IPS-NIHi7 (cell line): Measurements from ENCODE around the gene ARHGAP8.

ENCODE experiments used
- DNase-seq: peaks from one replicate; pipeline ENCODE4 v3.0.0; 2012; ENCODE audit warnings: mixed read lengths; ENCODE audit errors: extremely low spot score

ARHGAP8 gene

GRCh38 chr22:44906999-44907644, 154.7 kb downstream of the ARHGAP8 start:
- no peak for DNase-seq

GRCh38 chr22:44907765-44908737, 155.7 kb downstream of the ARHGAP8 start:
- DNase-seq: no peak

- DNase-seq: no peak
Measured at GRCh38 chr22:44909241-44909640, 156.9 kb downstream of the ARHGAP8 start.
